Common myeloid progenitor, CD34-positive (primary cell): Measurements from ENCODE around the gene FSD1.

Experiments used
- CTCF ChIA-PET: fragments of 350-600 bp; sonication (Branson Sonifier 250); formaldehyde crosslinking; loops from one replicate; lab custom pipeline; 2021; ENCODE audit warnings: antibody characterized with exemption; lab: Charles Lee
- POLR2A ChIA-PET: fragments of 350-600 bp; sonication (Branson Sonifier 250); formaldehyde crosslinking; loops from one replicate; lab custom pipeline; 2021; ENCODE audit warnings: antibody characterized with exemption; lab: Charles Lee
- DNase-seq, 3 donors: peaks; one replicate each; pipeline versions ENCODE4 v3.0.0 to v3.0.0-alpha.2; 2013
- H3K27ac ChIP-seq, 2 experiments: 1 replicate in 1 of 2; 2 replicates in 1 of 2; pipeline ENCODE4 v1.7.0; 2013; ENCODE audit warnings: inconsistent platforms in 2 of 2, low read length in 2 of 2, mild to moderate bottlenecking in 2 of 2, low read depth in 1 of 2, moderate library complexity in 1 of 2; ENCODE audit not compliant: severe bottlenecking in 2 of 2, insufficient read depth in 1 of 2, poor library complexity in 1 of 2
- H3K27me3 ChIP-seq, 5 experiments: replicated peaks in 2 of 5; 1 replicate in 3 of 5; 2 replicates in 2 of 5; pipeline versions ENCODE4 v1.6.1 to v1.7.0; 2013; ENCODE audit warnings: low read length in 4 of 5, mild to moderate bottlenecking in 2 of 5, moderate library complexity in 2 of 5, inconsistent platforms in 1 of 5; ENCODE audit not compliant: insufficient read depth in 5 of 5, control insufficient read depth in 4 of 5
- H3K36me3 ChIP-seq, 4 experiments: 1 replicate in 2 of 4; 2 replicates in 2 of 4; pipeline versions ENCODE4 v1.6.1 to v1.7.0; 2013; ENCODE audit warnings: low read length in 3 of 4, control low read depth in 1 of 4, mild to moderate bottlenecking in 1 of 4; ENCODE audit not compliant: control insufficient read depth in 4 of 4, insufficient read depth in 4 of 4
- H3K4me1 ChIP-seq, 4 experiments: 1 replicate in 3 of 4; 2 replicates in 1 of 4; pipeline versions ENCODE4 v1.6.1 to v1.7.1; 2013; ENCODE audit warnings: low read length in 3 of 4, mild to moderate bottlenecking in 3 of 4, control low read depth in 1 of 4, inconsistent platforms in 1 of 4, moderate library complexity in 1 of 4; ENCODE audit not compliant: control insufficient read depth in 4 of 4, insufficient read depth in 4 of 4; ENCODE audit errors: control extremely low read depth in 1 of 4
- H3K4me3 ChIP-seq, 7 experiments: 1 replicate in 4 of 7; 2 replicates in 3 of 7; pipeline versions ENCODE4 v1.5.1 to v1.7.0; 2013; ENCODE audit warnings: mild to moderate bottlenecking in 7 of 7, low read length in 6 of 7, moderate library complexity in 6 of 7, inconsistent platforms in 2 of 7, low read depth in 2 of 7, control low read depth in 1 of 7; ENCODE audit not compliant: insufficient read depth in 4 of 7, control insufficient read depth in 1 of 7; ENCODE audit errors: extremely low read depth in 1 of 7
- H3K9me3 ChIP-seq, 5 experiments: 1 replicate in 4 of 5; 2 replicates in 1 of 5; pipeline versions ENCODE4 v1.6.1 to v1.7.1; 2013; ENCODE audit warnings: low read length in 4 of 5, mild to moderate bottlenecking in 2 of 5, inconsistent platforms in 1 of 5, low read depth in 1 of 5, moderate library complexity in 1 of 5; ENCODE audit not compliant: control insufficient read depth in 4 of 5, insufficient read depth in 2 of 5; ENCODE audit errors: control extremely low read depth in 1 of 5
- WGBS: methylation state at CpG from one replicate; pipeline ENCODE4 v1.1.5; 2013; ENCODE audit not compliant: insufficient coverage; 5-methylcytosine and 5-hydroxymethylcytosine counted together

FSD1 gene

DNA sequence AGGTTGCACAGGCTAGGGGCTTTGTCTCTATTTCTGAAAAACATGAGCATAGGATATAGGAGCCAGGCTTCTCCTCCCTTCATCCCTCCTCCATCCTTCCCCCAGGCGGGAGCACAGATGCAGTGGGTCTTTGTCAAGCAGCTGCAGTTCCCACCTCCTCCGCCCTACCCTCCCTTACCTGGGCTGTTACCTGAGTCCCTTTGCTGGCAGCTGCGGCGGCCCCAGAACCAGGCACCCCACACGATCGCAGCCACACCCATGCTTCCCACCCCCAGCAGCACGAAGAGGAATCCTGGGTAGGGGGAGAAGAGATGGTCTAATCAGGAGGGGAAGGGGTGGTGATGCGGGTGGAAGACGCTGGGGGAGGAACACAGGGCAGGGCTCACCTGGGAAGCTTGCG lies 10.0 kb upstream of the FSD1 start:
- WGBS, result 90% methylated on average over 3 of the region's 10 CpGs
- Histone ChIP-seq H3K4me1 (peaks cover 0 to 3% (median 0%) of the 10 kb centered on the region in 4 experiments), H3K36me3 (peaks cover 0 to 7% (median 3%) of the 10 kb centered on the region in 4 experiments), H3K9me3 (no peaks in the 10 kb centered on the region), H3K4me3 (no peak overlapping the region), H3K27ac (no peak overlapping the region), H3K27me3 (no peaks in the 10 kb centered on the region)
- DNase-seq, result no peak
- CTCF ChIA-PET, result interaction anchor here (0.8 kb wide), 1 partner anchor 25 kb away, joined by 3 read pairs; no protein-coding TSS in a partner anchor
- POLR2A ChIA-PET, result no interaction called here

DNA sequence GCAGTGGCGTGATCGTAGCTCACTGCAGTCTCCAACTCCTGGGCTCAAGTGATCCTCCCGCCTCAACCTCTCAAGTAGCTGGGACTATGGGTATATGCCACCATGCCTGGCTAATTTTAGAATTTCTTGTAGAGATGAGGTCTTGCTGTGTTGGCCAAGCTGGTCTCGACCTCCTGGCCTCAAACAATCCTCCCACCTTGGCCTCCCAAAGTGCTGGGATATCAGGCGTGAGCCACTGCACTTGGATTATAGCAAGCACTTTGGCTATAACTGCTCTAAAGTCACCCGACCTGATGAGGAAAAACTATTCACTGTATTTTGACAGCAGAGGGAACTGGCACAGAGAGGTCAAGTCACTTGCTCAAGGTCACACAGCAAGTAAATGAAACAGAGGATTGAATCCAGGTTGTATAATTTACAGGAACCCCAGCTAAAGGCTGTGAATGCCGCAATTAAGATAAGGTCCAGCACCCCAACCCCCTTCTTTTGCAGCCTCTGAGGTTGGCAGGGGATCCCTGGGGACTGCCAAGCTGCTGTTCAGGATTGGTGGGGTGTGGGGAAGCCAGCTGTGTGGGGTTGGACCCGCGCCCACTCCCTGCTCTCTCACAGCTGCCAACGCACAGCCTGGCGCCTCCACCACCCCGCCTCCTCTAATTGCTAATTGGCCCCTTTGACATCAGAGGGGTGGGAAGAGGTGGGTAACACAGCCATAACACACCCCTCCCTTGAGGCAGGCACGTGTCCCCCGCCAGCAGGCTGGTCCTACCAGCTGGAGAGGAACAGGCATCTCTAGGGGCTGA lies 8.2 kb upstream of the FSD1 start:
- peak in 2 of 3 donors; percentile 58 to 68 for DNase-seq
- 90% methylated on average over 7 of the region's 14 CpGs for WGBS
- no peaks in the 10 kb centered on the region for H3K27me3 ChIP-seq
- no peak overlapping the region for H3K27ac ChIP-seq
- ChIA-PET POLR2A (no interaction called here), CTCF (interaction anchor here (0.9 to 1.1 kb wide), 3 partner anchors 12 to 57 kb away, joined by 3 read pairs; no protein-coding TSS in a partner anchor)
- H3K36me3 ChIP-seq, result peaks cover 0 to 7% (median 3%) of the 10 kb centered on the region in 4 experiments
- H3K4me1 ChIP-seq, result peaks cover 0 to 5% (median 0%) of the 10 kb centered on the region in 4 experiments
- H3K4me3 ChIP-seq, result no peak overlapping the region
- H3K9me3 ChIP-seq, result no peaks in the 10 kb centered on the region

DNA sequence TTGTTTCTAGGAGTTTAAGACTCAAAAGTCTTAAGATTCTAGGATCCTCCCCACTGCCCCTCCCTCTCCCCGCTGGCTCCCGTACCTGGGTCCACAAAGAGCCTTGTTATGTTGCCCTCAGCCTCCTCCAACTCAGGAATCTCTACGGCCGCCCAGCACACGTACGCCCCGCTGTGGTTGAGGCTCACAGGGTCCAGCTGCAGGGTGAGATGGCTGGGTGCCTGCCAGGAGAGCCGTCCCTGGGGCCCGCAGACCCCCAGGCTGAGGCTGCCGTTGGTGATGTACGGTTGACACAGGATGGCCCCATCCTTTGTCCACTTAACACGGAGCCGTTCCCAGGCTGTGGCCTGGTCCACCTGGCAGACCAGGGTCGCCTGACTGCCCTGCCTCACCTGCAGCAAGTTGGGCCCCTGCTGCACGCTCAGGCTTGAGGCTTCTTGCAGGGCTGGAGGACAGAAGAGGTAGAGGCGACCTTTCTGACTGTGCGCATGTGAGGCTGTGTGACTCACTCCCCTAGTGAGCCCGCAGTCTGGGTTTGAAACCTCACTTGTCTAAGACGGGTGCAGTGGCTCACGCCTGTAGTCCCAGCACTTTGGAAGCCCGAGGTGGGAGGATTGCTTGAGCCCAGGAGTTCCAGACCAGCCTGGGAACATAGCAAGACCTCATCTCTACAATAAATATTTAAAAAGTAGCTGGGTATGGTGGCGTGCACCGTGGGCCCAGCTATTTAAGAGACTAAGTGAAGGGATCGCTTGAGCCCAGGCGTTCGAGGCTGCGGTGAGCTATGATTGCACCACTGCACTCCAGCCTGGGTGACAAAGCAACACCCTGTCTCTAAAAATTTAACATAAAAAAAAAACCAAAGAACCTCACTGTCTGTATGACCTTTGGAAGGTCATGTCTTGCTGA lies 6.2 kb upstream of the FSD1 start:
- Histone ChIP-seq H3K27me3 (no peaks in the 10 kb centered on the region), H3K4me1 (peaks cover 4 to 22% (median 16%) of the 10 kb centered on the region in 4 experiments), H3K9me3 (no peaks in the 10 kb centered on the region), H3K4me3 (no peak overlapping the region), H3K36me3 (peaks cover 0 to 7% (median 3%) of the 10 kb centered on the region in 4 experiments), H3K27ac (no peak overlapping the region)
- ChIA-PET CTCF (interaction anchor here (1.1 kb wide), 2 partner anchors 24 to 31 kb away, joined by 3 to 4 read pairs; no protein-coding TSS in a partner anchor), POLR2A (interaction anchor here (0.5 kb wide), 1 partner anchor 63 kb away, joined by 3 read pairs; no protein-coding TSS in a partner anchor)
- DNase-seq, result no peak
- 98% methylated on average over 15 of the region's 27 CpGs for WGBS

DNA sequence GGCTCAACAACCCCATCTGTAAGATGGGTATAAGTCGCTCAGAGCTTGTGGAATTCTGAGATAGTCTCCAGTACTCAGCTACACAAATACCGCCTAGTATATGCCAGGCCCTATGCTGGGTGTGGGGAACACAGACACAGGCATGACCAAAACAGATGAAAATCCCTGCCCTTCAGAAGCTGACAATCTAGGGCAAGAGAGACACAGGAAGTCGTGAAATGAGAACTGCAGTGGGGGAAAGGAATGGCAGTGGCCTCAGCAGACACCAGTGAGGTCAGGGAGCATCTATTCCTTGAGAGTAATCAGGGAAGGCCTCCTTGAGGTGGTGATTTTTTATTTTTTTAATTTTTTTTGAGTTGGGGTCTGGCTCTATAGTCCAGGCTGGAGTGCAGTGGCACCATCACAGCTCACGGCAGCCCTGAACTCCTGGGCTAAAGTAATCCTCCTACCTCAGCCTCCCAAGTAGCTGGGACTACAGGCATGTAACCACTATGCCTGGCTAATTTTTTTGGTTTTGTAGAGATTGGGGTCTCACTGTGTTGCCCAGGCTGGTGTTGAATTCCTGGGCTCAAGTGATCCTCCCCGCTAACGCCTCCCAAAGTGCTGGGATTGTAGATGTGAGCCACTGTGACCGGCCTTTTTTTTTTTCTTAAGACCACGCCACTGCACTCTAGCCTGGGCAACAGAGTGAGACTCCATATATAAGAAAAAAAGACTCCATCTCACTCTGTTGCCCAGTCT lies 5.4 kb upstream of the FSD1 start:
- DNase-seq, result no peak
- CTCF ChIA-PET, result interaction anchor here (1.1 kb wide), 2 partner anchors 23 to 32 kb away, joined by 3 to 4 read pairs; no protein-coding TSS in a partner anchor
- Histone ChIP-seq H3K36me3 (peaks cover 0 to 7% (median 3%) of the 10 kb centered on the region in 4 experiments), H3K27me3 (no peaks in the 10 kb centered on the region), H3K9me3 (no peaks in the 10 kb centered on the region), H3K4me3 (no peak overlapping the region), H3K27ac (no peak overlapping the region), H3K4me1 (peaks cover 4 to 26% (median 19%) of the 10 kb centered on the region in 4 experiments)
- POLR2A ChIA-PET, result no interaction called here
- 94% methylated on average over 7 of the region's 8 CpGs for WGBS

DNA sequence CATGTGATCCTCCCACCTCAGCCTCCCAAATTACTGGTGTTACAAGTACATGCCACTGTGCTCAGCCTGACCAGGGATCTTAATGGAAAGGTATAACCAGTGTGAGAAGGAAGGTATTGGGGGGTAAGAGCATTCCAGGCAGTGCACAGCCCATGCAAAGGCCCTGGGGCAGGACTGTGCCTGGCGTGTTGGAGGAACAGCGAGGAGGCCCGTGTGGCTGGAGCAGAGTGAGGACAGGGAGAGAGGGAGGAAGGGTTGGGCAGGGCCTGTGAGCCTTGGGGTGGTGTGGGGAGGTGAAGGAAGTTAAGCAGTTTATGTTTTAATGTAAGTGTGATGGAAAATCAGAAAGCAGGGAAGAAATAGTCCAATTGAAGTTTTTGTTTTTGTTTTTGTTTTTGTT lies 3.8 kb upstream of the FSD1 start:
- no peak for DNase-seq
- H3K9me3 ChIP-seq, result no peaks in the 10 kb centered on the region
- no peaks in the 10 kb centered on the region for H3K27me3 ChIP-seq
- ChIA-PET CTCF (no interaction called here), POLR2A (no interaction called here)
- H3K4me3 ChIP-seq, result no peak overlapping the region
- peaks cover 4 to 30% (median 23%) of the 10 kb centered on the region in 4 experiments for H3K4me1 ChIP-seq
- H3K36me3 ChIP-seq, result peaks cover 0 to 2% (median 0%) of the 10 kb centered on the region in 4 experiments
- no peak overlapping the region for H3K27ac ChIP-seq
- WGBS, result 80% methylated on average over 3 of the region's 3 CpGs

DNA sequence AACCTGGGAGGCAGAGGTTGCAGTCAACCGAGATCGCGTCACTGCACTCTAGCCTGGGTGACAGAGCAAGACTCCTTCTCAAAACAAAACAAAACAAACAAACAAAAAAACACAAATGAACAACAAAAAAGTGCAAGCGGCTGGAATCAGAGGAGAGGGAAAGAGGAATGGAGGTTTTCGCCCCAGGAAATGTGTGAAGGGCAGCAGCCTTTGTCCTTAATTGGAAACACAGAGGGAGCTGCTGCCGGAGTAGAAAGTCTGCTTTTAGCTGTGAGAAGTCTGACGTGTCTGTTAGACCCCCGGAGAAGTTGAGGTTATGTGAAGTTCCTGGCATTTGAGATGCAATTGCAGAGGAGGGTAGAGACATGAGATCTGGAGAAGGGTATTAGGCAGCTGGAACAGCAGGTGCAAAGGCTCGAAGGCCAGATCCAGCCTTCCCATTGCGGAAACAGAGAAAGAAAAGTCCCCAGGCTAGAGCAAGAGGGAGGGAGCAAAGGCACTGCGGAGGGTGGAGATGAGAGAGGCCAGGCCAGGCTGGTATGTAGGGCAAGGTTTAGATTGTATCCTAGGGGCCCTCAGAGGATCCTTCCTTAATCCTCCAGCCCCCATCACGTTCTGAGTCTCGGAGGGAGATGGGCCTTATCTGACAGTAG lies 2.7 kb upstream of the FSD1 start:
- Histone ChIP-seq H3K27me3 (no peaks in the 10 kb centered on the region), H3K4me3 (peak overlapping the region in 6 of 7 experiments; percentile 19 to 73 (median 48)), H3K4me1 (peaks cover 4 to 27% (median 23%) of the 10 kb centered on the region in 4 experiments), H3K36me3 (no peaks in the 10 kb centered on the region), H3K27ac (peak overlapping the region; percentile 40 to 74), H3K9me3 (no peaks in the 10 kb centered on the region)
- POLR2A ChIA-PET, result no interaction called here
- 38% methylated on average over 7 of the region's 13 CpGs for WGBS
- CTCF ChIA-PET, result interaction anchor here (1.0 to 1.7 kb wide), 2 partner anchors 19 to 35 kb away, joined by 4 read pairs; no protein-coding TSS in a partner anchor
- no peak for DNase-seq
